Measurements from ENCODE around the gene CLDN20.

- TF ChIP-seq RCOR1 (IDR thresholded peaks at IDR 0.05; ENCODE audit: insufficient replicate concordance, low read length) (no peak), CTCF (conservative IDR thresholded peaks at IDR 0.05; ENCODE audit: low read depth, low read length) (no peak), FOS (IDR thresholded peaks at IDR 0.05; ENCODE audit: low read depth, low read length) (no peak), POLR2A (IDR thresholded peaks at IDR 0.05; ENCODE audit: low read depth, low read length) (no peak), RFX5 (IDR thresholded peaks at IDR 0.05; ENCODE audit: low read depth, low read length) (no peak), RAD21 (IDR thresholded peaks at IDR 0.05; ENCODE audit: low read length) (no peak), USF2 (IDR thresholded peaks at IDR 0.05; ENCODE audit: low read depth, low read length) (no peak), SMC3 (IDR thresholded peaks at IDR 0.05; ENCODE audit: low read depth, low read length) (no peak), CHD1 (IDR thresholded peaks at IDR 0.05; ENCODE audit: low read depth, low read length) (no peak), MXI1 (IDR thresholded peaks at IDR 0.05; ENCODE audit: borderline replicate concordance, low read depth, low read length) (no peak), MAZ (IDR thresholded peaks at IDR 0.05; ENCODE audit: borderline replicate concordance, low read depth, low read length) (no peak), ELK1 (IDR thresholded peaks at IDR 0.05; ENCODE audit: borderline replicate concordance, low read depth, low read length) (no peak), BHLHE40 (IDR thresholded peaks at IDR 0.05; ENCODE audit: low read depth, low read length) (no peak), MAFK (IDR thresholded peaks at IDR 0.05; ENCODE audit: low read depth, low read length) (no peak)
Observed at GRCh38 chr6:155257796-155258195, 6.0 kb upstream of the CLDN20 start.

Data from IMR-90 (cell line).